NCI-H446 treated with DMSO at 0.1 percent for 48 hours (cell line): ENCODE results near the gene COQ2.
"Not testable (repeated sequence)": the region's sequence is repeated elsewhere in the genome, so short reads cannot be mapped to it uniquely, and the experiment has no call there.

Experiments used
- DNase-seq: peaks from one replicate; lab custom pipeline; 2025; lab: John Stamatoyannopoulos, UW

COQ2 gene, protein sequence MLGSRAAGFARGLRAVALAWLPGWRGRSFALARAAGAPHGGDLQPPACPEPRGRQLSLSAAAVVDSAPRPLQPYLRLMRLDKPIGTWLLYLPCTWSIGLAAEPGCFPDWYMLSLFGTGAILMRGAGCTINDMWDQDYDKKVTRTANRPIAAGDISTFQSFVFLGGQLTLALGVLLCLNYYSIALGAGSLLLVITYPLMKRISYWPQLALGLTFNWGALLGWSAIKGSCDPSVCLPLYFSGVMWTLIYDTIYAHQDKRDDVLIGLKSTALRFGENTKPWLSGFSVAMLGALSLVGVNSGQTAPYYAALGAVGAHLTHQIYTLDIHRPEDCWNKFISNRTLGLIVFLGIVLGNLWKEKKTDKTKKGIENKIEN

DNA sequence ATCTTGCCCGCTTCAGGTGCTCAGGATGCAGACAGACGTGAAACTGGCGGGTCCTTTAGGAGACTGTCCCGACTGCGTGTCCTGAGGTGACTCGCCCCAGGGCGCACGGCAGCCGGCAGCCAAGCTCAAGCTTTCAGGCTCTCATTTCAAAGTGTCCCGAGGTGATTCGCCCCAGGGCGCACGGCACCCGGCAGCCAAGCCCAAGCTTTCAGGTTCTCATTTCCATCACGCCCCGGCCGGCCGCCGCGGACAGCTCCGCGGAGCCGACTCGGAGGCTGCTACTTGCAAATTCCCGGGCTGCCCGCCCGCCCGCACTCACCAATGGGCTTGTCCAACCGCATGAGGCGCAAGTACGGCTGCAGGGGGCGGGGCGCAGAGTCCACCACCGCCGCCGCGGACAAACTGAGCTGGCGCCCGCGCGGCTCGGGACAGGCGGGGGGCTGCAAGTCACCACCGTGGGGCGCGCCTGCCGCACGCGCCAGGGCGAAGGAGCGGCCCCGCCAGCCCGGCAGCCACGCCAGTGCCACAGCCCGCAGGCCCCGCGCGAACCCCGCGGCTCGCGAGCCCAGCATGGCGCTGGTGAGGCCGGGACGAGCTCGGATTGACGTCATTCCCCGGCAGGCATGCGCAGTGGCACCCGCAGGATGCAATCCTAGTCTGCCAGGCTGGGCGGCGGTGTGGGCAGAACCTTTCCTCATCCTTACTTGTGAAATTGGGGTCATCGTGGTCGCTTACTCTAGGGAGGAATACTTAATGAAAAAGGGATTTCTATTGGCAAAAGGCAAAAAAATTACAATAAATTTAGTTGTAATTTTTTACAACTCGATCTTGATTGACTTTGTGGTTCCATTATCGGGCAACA lies at the start of gene COQ2:
Gene COQ2 (minus strand): TSS at position 606 of the 862 bp plus-strand sequence. CDS start 34 bp downstream, at position 572.
- DNase-seq: peak; percentile 75

DNA sequence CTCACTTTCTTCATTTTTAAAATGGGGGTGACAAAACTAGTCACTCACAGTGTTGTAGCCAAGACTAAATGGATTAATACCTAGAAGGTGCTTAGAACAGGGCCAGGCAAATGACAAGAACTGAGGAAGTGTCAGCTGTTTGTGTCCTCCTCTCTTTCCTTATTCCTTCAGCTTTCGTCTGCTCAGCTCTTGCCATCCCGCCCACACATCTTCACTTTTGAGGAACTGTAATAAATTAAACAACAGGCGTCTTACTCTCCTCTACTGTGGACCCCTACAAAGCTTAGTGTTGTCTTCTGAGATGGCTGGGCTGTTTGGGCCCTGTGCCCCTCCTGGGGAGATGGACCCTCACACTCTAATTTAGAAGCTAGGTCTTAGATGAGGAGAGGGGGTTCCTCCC lies 47.4 kb upstream of the COQ2 start:
- no peak for DNase-seq

DNA sequence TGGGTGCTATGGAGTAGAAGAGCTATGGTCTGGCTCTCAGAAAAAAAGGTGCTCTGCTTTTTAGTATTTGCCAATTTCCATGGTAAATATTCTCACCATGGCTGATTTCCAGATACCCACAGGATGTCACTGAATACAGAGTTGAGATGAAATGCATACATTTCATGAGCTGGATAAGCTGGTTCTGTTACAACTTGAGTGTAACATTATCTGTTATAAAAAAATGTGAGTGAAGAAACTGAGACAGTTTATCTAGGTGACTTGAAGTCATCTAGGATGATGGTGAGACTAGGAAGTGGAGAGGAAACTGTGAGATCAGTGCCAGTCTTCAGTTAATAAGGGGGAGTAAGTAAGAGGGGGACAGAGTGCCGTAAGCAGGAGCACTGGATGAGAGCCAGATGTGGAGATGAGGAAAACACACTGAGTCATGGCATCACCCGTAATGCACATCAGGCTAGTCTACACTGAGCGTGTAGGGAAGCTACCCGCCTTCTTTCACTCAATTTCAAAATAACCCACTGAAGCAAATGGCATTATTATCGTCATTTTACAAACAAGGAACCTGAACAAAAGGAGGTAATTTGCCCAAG lies 45.0 kb upstream of the COQ2 start:
- DNase-seq: no peak

DNA sequence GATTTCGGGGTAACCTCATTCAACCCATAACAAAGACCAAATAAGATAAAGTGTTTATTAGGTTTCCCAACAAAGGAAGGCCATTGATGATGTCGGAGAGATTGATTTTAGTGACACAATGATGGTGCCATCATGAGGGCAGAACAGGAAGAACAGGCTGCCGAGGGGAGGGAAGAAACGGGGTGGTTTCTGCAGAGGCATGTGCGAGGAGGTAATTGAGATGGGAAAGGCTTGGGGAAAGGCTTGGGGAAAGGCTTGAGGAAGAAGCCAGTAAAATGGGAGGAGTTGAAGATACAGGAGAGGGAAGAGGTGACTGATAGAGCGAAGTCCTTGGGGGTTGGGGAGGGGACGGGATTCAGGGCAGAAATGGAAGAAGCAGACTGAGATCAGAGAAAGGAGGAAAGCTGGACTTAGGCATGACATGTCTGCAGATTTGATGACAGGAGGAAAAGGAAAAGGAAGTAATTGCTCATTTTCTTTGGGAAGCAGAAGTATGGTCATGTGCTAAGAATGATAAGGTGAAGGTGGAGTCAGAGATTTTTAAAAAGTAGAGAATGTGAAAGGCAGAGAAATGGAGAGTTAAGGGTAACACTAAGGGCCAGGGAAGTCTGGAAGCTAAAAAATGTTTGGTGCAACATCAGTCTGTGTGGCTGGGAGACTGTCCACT lies 44.1 kb upstream of the COQ2 start:
- no peak for DNase-seq

DNA sequence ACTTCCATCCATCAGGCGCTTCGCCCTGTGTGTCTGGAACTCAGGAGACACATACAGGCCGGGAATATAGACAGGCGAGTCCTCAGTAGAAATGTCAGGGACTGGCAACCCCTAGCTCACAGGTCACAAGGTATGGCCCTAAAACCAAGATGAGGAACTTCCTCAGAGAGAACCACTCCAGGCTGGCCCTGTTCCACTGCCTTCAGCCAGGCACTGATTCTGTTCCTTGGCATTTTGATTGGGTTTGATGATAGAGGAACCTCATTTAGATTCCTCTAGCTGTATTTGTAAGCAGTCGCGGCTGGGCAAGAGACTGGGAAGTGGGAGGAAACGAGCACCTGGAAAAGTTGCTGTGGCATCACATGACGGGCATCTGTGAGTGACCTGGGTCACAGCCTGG lies 41.9 kb upstream of the COQ2 start:
- DNase-seq: no peak

DNA sequence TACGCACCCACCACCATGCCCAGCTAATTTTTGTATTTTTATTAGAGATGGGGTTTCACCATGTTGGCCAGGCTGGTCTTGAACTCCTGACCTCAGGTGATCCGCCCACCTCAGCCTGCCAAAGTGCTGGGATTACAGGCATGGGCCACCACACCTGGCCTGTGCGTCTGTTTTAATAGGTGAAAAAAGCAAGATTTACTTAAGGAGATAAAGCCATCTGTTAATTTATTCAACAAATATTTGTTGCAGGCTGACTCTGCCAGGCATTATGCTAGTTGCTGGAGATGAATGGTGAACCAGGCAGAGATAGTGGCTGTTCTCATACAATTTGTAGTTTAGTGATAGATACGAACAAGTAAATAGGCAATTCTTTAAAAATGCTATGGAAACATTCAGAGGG lies 40.7 kb upstream of the COQ2 start:
- DNase-seq: not testable (repeated sequence)

DNA sequence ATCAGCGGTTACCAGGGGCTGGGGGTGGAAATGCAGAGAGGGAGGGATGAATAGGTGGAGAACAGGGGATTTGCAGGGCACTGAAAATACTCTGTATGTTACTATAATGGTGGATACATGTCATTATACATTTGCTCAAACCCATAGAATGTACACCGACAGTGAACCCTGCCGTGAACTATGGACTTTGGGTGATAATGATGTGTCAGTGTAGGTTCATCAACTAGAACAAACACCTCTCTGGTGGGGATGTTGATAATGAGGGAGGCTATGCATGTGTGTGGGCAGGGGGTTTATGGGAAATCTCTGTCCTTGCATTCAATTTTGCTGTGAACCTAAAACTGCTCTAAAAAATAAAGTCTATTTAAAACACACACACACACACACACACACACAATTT lies 38.5 kb upstream of the COQ2 start:
- DNase-seq: no peak

DNA sequence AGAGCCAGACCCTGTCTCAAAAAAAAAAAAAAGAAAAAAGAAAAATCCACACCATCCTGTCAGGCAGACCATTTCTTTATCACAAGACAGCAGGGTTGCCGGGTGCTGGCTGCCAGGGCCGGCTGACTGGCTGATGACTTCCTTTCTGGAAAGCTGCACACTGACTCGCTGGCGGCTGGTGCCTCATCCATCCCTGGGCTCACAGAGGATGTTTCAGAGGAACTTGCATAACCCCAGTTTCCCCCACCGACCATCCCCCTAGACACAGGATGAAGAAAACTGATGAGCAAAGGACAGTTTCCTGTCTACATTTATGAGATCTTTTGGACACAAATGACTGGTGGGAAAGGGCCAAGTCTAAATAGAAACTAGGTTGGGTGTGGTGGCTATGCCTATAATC lies 36.0 kb upstream of the COQ2 start:
- DNase-seq: no peak

DNA sequence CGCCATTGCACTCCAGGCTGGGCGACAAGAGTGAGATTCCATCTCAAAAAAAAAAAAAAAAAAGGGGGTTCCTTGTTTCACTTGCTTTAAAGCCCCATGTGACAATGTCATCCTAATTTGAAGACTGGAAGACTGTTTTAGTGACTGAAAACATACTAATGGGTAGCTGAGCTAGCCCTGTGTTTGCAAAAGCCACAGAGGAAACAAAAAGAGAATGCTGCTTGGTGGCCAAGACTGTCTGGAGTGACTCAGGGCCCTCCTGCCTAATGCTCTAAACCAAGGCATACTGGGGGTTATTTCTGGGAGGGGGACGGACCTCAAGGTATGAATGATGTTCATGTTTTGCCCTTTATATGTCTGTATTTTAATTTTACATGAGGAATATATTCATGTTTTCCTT lies 34.1 kb upstream of the COQ2 start:
- no peak for DNase-seq

DNA sequence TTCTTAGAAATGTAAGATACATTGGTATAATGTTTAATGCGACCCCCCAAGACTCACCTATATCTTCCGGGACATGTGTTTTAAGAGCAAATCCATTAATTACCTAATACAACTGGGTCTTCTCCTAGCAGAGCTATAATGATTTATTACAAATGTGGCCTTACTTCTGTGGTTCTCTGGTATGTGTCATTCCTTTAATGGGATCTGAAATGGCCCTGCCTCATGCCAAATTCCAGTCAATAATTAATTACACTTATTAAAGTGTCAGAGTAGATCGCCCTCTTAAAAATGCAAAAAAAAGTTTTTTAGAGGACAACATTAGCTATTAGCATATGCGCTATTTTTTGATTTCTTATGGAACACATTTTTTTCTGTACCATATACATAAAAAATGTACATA lies 33.1 kb upstream of the COQ2 start:
- DNase-seq: no peak

DNA sequence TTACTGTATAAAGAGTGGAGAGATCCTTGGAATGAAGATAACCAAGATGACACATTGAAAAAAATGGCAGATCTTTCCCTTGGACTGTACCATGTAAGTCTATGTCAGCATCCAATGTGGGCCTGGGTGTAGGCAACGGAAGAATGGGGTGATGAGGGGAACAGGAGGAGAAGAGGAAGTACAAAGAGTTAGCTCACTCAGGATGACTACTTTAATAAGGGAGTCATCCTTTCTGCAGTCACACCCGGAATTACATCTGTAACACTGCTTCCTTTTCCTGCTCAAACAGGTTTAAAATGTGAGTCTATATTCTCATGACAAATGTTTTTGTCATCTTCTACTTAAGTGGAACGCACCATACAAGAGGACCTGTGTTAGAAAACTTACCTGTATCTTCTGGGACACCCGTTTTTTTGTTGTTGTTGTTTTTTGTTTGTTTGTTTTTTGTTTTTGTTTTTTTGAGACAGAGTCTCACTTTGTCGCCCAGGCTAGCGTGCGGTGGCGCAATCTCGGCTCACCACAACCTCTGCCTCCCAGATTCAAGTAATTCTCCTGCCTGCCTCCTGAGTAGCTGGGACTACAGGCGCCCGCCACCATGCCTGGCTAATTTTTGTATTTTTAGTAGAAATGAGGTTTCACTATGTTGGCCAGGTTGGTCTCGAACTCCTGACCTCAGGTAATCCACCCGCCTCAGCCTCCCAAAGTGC lies 32.0 kb upstream of the COQ2 start:
- no peak for DNase-seq

DNA sequence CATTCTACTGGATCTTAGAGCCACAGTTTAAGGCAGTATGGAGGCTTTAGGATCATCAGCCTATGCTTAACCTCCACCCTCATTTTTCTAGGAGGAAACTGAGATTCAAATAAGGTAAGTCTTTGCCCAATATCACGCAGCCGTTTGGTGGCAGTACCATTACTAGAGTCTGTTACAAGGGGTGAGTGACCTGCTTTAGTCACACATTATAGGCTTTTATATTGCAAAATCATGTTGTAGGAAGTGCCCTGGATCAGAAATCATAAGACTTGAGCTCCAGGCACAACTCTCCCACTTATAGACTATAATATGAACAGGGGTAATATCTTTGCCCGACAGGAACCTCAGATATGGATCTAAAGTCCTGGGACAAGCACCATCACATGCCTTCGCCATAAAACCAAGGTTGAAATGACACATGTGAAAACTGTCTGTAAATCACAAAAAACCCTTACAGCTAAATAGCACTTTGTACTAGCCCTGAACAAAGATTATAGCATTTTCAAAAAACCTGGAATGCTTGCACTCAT lies 30.8 kb upstream of the COQ2 start:
- no peak for DNase-seq

DNA sequence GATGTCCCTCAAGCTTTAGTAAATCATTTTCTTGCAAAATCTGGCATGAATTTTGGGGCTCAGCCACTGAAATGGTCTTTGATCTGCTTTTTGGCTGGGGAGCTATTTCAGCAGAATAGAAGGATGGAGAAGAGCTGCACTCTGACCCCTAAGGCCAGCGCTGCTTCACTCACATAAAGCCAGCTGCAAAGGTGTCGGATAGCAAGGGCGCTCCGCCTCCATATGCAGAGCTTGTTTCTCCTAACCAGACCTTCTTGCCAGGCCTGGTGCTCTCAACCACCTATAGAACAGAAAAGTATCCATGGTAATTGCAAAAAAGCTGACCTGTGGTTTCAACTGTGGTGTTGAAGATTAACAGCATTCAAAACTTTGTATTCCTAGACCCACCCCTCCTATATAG lies 24.1 kb upstream of the COQ2 start:
- DNase-seq: no peak

DNA sequence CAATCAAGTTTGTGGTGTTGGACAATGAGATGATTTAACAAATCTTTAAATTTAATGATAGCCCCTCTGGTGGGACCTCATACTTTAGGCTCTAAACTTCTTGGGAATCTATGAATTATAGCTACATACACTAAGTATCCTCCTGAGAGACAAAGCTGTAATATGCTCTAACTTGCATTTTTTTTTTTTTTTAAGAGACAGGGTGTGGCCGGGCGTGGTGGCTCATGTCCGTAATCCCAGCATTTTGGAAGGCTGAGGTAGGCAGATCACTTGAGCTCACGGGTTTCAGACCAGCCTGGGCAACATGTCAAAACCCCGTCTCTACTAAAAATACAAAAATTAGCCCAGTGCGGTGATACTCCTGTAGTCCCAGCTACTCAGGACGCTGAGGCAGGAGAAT lies 23.3 kb upstream of the COQ2 start:
- DNase-seq: no peak

DNA sequence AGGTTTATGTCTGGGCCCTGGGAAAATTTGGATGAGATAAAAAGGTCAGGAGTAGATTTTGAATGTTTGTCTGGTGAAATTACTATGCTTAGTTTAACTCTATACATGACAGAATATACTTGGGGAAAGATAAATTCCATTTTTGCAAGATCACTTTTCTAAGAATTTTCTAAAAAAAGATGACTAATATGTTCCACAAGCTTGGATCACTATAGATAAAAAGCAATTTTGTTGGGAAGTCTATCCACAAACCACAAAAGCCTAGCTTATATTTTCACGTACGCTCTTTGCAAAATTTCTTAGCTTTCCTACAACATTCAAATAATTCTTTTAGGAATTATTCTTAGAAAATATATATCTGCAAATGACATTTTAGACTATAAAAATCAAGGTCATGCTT lies 20.6 kb upstream of the COQ2 start:
- DNase-seq: no peak

DNA sequence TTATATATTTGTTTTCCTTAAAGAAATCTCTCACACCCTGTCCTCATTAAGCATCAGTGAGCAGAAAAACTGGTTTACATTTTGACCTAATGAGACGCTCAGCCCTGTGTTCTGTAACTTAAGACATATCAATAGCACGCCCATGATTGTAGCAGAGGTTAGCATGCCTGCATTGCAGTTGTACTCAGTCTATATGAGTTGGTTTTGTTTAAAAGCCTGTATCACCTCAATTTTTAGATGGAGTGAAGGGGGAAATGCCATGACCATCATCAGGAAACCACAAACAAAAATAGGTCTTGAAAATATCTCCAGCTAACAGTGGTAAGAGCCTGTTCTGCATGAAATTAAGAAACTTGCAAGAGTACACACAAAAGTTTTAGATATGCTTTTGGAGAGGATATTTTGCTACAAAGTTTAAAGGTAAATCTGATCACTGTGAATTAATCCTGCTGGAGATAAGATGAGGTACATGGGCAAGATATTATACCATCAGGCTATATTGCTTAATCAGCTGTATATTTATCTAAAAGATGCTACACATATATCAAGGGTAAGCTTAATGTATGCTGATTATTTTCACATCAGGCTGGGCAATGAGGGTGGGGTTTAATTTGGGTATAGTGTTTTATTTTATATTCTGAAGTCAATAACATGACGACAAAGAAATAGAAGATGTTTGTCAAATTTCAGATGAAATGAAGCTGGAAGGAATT lies 13.1 kb upstream of the COQ2 start:
- DNase-seq: no peak

DNA sequence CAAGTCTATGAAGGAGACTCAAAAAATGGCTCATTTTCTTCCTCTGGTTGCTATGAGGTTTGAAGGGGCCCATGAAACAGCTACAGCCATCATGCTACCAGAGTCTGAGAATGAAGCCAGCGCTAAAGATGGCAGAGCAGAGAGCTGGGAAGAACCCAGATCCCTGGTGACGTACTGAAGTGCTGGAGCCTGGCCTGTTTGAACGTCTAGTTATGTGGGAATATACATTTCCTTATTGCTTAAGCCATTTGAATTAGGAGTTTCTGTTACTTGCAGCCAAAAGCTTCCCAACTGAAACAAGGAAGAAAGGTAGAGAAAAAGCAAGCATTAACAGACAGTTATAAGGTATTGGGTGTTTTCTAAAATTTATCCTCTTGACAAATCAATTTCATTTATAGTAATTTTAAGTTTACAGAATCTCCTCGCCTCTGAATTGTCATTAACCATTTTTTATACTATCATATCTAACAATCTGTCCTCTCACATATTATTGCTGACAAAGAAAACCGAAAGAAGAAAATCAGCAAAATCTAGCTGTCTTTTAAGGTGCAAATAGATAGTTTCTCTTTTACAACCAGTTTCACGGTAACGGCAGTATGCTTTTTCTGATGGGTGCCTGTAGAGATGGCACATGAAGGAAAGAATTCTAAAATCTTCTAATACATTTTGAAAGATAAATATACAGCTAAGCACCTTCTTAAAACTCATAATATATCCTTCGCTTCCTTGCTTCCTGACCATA lies 8.9 kb upstream of the COQ2 start:
- DNase-seq: no peak

DNA sequence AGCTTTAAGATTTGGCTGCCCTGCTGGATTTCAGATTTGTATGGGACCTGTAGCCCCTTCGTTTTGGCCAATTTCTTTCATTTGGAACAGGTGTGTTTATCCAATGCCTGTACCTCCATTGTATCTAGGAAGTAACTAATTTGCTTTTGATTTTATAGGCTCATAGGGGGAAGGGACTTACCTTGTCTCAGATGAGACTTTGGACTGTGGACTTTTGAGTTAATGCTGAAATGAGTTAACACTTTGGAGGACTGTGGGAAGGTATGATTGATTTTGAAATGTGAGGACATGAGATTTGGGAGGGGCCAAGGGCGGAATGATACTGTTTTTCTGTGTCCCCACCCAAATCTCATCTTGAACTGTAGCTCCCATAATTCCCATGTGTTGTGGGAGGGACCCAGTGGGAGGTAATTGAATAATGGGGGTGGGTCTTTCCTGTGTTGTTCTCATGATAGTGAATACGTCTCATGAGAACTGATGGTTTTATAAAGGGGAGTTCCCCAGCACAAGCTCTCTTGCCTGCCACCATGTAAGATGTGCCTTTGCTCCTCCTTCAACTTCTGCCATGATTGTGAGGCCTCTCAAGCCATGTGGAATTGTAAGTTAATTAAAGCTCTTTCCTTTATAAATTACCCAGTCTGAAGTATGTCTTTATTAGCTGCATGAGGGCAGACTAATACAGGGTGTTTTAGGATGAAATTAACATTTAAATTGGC lies 5.6 kb upstream of the COQ2 start:
- not testable (repeated sequence) for DNase-seq

DNA sequence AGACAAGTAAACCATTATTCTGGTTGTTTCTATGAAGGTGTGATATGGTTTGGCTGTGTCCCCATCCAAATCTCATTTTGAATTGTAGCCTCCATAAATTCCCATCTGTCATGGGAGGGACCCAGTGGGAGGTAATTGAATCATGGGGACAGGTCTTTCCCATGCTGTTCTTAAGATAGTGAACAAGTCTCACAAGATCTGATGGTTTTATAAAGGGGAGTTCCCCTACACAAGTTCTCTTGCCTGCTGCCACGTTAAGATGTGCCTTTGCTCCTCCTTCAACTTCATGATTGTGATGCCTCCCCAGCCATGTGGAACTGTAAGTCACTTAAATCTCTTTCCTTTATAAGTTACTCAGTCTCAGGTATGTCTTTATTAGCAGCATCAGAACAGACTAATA lies 3.8 kb upstream of the COQ2 start:
- not testable (repeated sequence) for DNase-seq

DNA sequence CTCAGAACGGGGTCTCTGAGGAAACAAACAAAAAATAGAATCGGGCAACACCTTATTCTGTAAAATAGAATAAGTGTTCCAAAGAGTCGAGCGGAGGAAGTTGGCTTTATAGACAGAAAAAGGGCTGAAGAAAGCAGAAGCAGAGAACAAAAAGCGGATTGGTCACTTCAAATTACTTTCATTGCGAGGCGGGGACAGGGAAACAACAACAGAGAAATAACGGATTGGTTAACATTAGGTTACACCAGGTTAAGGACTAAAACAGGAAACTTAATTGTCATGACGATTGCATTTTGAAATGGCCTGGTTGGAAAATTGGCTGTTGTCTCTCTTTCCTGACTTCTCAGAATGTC lies 433 bp upstream of the COQ2 start:
- DNase-seq: peak; percentile 3
